Measurements from ENCODE around the gene MAP3K5.

DNA sequence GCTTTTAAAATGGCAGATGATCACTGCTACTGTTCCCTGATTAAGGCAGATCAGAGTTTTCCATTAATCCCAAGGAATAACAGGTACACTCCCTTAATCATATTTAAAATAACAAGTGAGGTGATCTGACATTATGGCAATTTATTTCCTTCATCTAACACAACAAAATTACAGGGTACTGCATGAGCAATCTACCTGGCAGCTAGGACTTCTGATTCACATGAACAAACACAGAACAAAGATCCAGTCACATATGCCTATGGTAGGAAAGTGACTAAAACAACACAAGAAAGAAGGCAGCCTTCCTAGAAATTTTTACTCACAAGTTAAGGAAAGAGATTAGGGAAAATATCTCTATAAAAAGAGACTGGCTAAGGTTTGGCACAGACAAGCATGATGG lies 275.3 kb downstream of the MAP3K5 start:
- TF ChIP-seq, protein P1, sequence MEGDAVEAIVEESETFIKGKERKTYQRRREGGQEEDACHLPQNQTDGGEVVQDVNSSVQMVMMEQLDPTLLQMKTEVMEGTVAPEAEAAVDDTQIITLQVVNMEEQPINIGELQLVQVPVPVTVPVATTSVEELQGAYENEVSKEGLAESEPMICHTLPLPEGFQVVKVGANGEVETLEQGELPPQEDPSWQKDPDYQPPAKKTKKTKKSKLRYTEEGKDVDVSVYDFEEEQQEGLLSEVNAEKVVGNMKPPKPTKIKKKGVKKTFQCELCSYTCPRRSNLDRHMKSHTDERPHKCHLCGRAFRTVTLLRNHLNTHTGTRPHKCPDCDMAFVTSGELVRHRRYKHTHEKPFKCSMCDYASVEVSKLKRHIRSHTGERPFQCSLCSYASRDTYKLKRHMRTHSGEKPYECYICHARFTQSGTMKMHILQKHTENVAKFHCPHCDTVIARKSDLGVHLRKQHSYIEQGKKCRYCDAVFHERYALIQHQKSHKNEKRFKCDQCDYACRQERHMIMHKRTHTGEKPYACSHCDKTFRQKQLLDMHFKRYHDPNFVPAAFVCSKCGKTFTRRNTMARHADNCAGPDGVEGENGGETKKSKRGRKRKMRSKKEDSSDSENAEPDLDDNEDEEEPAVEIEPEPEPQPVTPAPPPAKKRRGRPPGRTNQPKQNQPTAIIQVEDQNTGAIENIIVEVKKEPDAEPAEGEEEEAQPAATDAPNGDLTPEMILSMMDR (IDR thresholded peaks at IDR 0.05; ENCODE audit: insufficient read depth, low read depth, low read length) = no peak
- TF ChIP-seq EZH2 (IDR thresholded peaks at IDR 0.05; ENCODE audit: insufficient read depth, low read length) = no peak
